GM18867 (cell line): ENCODE results near the gene DDI2.
"Not testable (repeated sequence)": the region's sequence is repeated elsewhere in the genome, so short reads cannot be mapped to it uniquely, and the experiment has no call there.

Experiments
- ATAC-seq: cut with Tn5 transposase; IDR thresholded peaks from one replicate; pipeline ENCODE4 v1.9.1; 2021; ENCODE audit warnings: mild to moderate bottlenecking, moderate library complexity; ENCODE audit not compliant: unreplicated experiment

DDI2 gene

GRCh38 chr1:15676688-15677661 lies 59.7 kb downstream of the DDI2 start:
- no peak for ATAC-seq

- no peak for ATAC-seq
Observed at GRCh38 chr1:15678578-15678977, 61.3 kb downstream of the DDI2 start.

- ATAC-seq: no peak
Observed at GRCh38 chr1:15680131-15680530, 62.9 kb downstream of the DDI2 start.

- ATAC-seq: no peak
Observed at GRCh38 chr1:15680561-15681348, 63.5 kb downstream of the DDI2 start.

- no peak for ATAC-seq
Observed at GRCh38 chr1:15681349-15682292, 64.4 kb downstream of the DDI2 start.

GRCh38 chr1:15682936-15683341 lies 65.7 kb downstream of the DDI2 start:
- no peak for ATAC-seq

GRCh38 chr1:15683345-15684039 lies 66.2 kb downstream of the DDI2 start:
- ATAC-seq: no peak

GRCh38 chr1:15684042-15684461 lies 66.8 kb downstream of the DDI2 start, which contains the start of gene PLEKHM2:
PLEKHM2 (plus strand) TSS chr1:15684320; CDS start chr1:15684559, 239 bp downstream.
- ATAC-seq: peak; percentile 71

GRCh38 chr1:15684468-15685291 lies 67.4 kb downstream of the DDI2 start:
- peak; percentile 24 for ATAC-seq

- no peak for ATAC-seq
Observed at GRCh38 chr1:15685820-15686219, 68.6 kb downstream of the DDI2 start.

GRCh38 chr1:15687446-15687845 lies 70.2 kb downstream of the DDI2 start:
- no peak for ATAC-seq

GRCh38 chr1:15690317-15690716 lies 73.1 kb downstream of the DDI2 start:
- no peak for ATAC-seq

GRCh38 chr1:15691434-15692032 lies 74.3 kb downstream of the DDI2 start:
- no peak for ATAC-seq

- ATAC-seq: no peak
Observed at GRCh38 chr1:15692121-15692682, 74.9 kb downstream of the DDI2 start.

- ATAC-seq: no peak
Observed at GRCh38 chr1:15693371-15693770, 76.1 kb downstream of the DDI2 start.

GRCh38 chr1:15696956-15697521 lies 79.8 kb downstream of the DDI2 start:
- peak; percentile 92 for ATAC-seq

- no peak for ATAC-seq
Observed at GRCh38 chr1:15698201-15698600, 80.9 kb downstream of the DDI2 start.

GRCh38 chr1:15699321-15699720 lies 82.1 kb downstream of the DDI2 start:
- not testable (repeated sequence) for ATAC-seq
